CD14-positive monocyte (primary cell): ENCODE data around the gene DIAPH2. TPM values are rescaled to one million over a fixed set of nuclear protein-coding genes. Genes with fewer than 3 reads are reported as not detected.
"Not testable (repeated sequence)": the region's sequence is repeated elsewhere in the genome, so short reads cannot be mapped to it uniquely, and the experiment has no call there.

Experiments used
- DNase-seq, 3 donors: peaks; one replicate each; pipeline ENCODE4 v3.0.0-alpha.2; 2011 to 2022
- H2AFZ ChIP-seq: 2 replicates; pipeline ENCODE4 v1.6.0; 2012; ENCODE audit warnings: mild to moderate bottlenecking, low read depth, low read length, inconsistent platforms; ENCODE audit not compliant: insufficient read depth, poor library complexity, severe bottlenecking
- H3K27ac ChIP-seq, 2 donors: 1 replicate in 1 of 2; 2 replicates in 1 of 2; pipeline ENCODE4 v1.5.1; 2012 to 2013; ENCODE audit warnings: low read length in 2 of 2, control low read depth in 1 of 2, inconsistent platforms in 1 of 2, low read depth in 1 of 2, mild to moderate bottlenecking in 1 of 2
- H3K27me3 ChIP-seq, 2 donors: one replicate each; pipeline versions ENCODE4 v1.6.0 to v1.6.1; 2011 to 2013; ENCODE audit warnings: low read length in 2 of 2; ENCODE audit not compliant: control insufficient read depth in 2 of 2, insufficient read depth in 2 of 2
- H3K36me3 ChIP-seq, 2 donors: replicated peaks in 1 of 2; 1 replicate in 1 of 2; 2 replicates in 1 of 2; pipeline versions ENCODE4 v1.5.1 to v1.6.1; 2012 to 2013; ENCODE audit warnings: low read length in 2 of 2, control low read depth in 1 of 2, inconsistent platforms in 1 of 2, mild to moderate bottlenecking in 1 of 2; ENCODE audit not compliant: insufficient read depth in 2 of 2, control insufficient read depth in 1 of 2
- H3K4me1 ChIP-seq, 2 donors: 1 replicate in 1 of 2; 2 replicates in 1 of 2; pipeline versions ENCODE4 v1.5.1 to v1.6.1; 2012 to 2013; ENCODE audit warnings: low read length in 2 of 2, control low read depth in 1 of 2, inconsistent platforms in 1 of 2, mild to moderate bottlenecking in 1 of 2, moderate library complexity in 1 of 2; ENCODE audit not compliant: insufficient read depth in 2 of 2, control insufficient read depth in 1 of 2
- H3K4me2 ChIP-seq: replicated peaks from 2 replicates; pipeline ENCODE3; 2012; ENCODE audit warnings: low read length, moderate library complexity, mild to moderate bottlenecking; ENCODE audit not compliant: poor library complexity, severe bottlenecking; ENCODE audit errors: extremely low read depth
- H3K4me3 ChIP-seq, 3 experiments: fragments of 200-600 bp in 1 of 3; sonication (generic) in 1 of 3; replicated peaks in 1 of 3; 1 replicate in 2 of 3; 2 replicates in 1 of 3; pipeline ENCODE4 v1.5.1; 2011 to 2013; ENCODE audit warnings: low read length in 3 of 3, mild to moderate bottlenecking in 3 of 3, control low read depth in 2 of 3, low read depth in 2 of 3, inconsistent platforms in 1 of 3, moderate library complexity in 1 of 3
- H3K79me2 ChIP-seq: 2 replicates; pipeline ENCODE4 v1.6.0; 2012; ENCODE audit warnings: mild to moderate bottlenecking, control low read depth, inconsistent platforms, low read length, moderate library complexity; ENCODE audit not compliant: insufficient read depth
- H3K9ac ChIP-seq: 2 replicates; pipeline ENCODE4 v1.6.0; 2017; ENCODE audit warnings: low read length, mild to moderate bottlenecking; ENCODE audit not compliant: insufficient read depth, poor library complexity, severe bottlenecking
- H3K9me3 ChIP-seq, 2 donors: replicated peaks in 1 of 2; 1 replicate in 1 of 2; 2 replicates in 1 of 2; pipeline versions ENCODE4 v1.5.1 to v1.6.1; 2012 to 2013; ENCODE audit warnings: low read length in 2 of 2, control low read depth in 1 of 2; ENCODE audit not compliant: control insufficient read depth in 1 of 2, insufficient read depth in 1 of 2
- H4K20me1 ChIP-seq: 2 replicates; pipeline ENCODE4 v1.6.0; 2012; ENCODE audit warnings: mild to moderate bottlenecking, low read length, control low read depth, moderate library complexity; ENCODE audit not compliant: insufficient read depth
- H3K27ac Mint-ChIP-seq, 7 donors: one replicate each; pipeline ENCODE4 v1.8.0; 2020; ENCODE audit warnings: mild to moderate bottlenecking in 7 of 7, mixed read lengths in 7 of 7, moderate library complexity in 6 of 7, inconsistent platforms in 2 of 7
- H3K27me3 Mint-ChIP-seq, 3 donors: one replicate each; pipeline ENCODE4 v1.8.0; 2021 to 2022; ENCODE audit warnings: low read depth in 3 of 3, mild to moderate bottlenecking in 3 of 3, mixed read lengths in 3 of 3, moderate library complexity in 3 of 3, inconsistent platforms in 1 of 3
- H3K36me3 Mint-ChIP-seq, 2 donors: one replicate each; pipeline ENCODE4 v1.8.0; 2020; ENCODE audit warnings: mixed read lengths in 2 of 2, inconsistent platforms in 1 of 2, mild to moderate bottlenecking in 1 of 2
- H3K4me1 Mint-ChIP-seq: one replicate; pipeline ENCODE4 v1.8.0; 2020; ENCODE audit warnings: mild to moderate bottlenecking, mixed read lengths
- H3K4me3 Mint-ChIP-seq, 2 donors: one replicate each; pipeline ENCODE4 v1.8.0; 2020; ENCODE audit warnings: mild to moderate bottlenecking in 2 of 2, mixed read lengths in 2 of 2, moderate library complexity in 1 of 2
- H3K9me3 Mint-ChIP-seq, 7 donors: one replicate each; pipeline ENCODE4 v1.8.0; 2020 to 2022; ENCODE audit warnings: mixed read lengths in 7 of 7, mild to moderate bottlenecking in 6 of 7, moderate library complexity in 6 of 7, inconsistent platforms in 2 of 7
- WGBS: methylation state at CpG from one replicate; pipeline ENCODE4 v1.1.5; 2013; ENCODE audit warnings: missing lambda C conversion rate; ENCODE audit not compliant: insufficient coverage; 5-methylcytosine and 5-hydroxymethylcytosine counted together
- intact Hi-C, 2 donors: fragments of 100-400 bp; cut with micrococcal nuclease; formaldehyde crosslinking; loops; one replicate each; pipeline versions ENCODE4 v1.15.0 to v1.15.1; 2023
- polyA plus RNA-seq, 3 donors: library from polyadenylated mRNA; depleted of rRNA in 1 of 3; unstranded in 2 of 3; stranded (reverse) in 1 of 3; fragments of 300-500 nt in 2 of 3; fragments of >200 nt in 1 of 3; fragmentation: Illumina TruSeq in 2 of 3; gene quantifications; 1 replicate in 2 of 3; 2 replicates in 1 of 3; pipeline ENCODE4 v1.2.3, GENCODE V29; 2012 to 2021
- TF ChIP-seq, protein P1 (sequence below): fragments of 200-600 bp; IDR thresholded peaks from one replicate; pipeline ENCODE4 v1.8.0; 2022; ENCODE audit warnings: antibody characterized with exemption, mild to moderate bottlenecking

Gene DIAPH2
- polyA plus RNA-seq, 3 donors: 9.5 to 20.5 (median 11.4) TPM

DNA sequence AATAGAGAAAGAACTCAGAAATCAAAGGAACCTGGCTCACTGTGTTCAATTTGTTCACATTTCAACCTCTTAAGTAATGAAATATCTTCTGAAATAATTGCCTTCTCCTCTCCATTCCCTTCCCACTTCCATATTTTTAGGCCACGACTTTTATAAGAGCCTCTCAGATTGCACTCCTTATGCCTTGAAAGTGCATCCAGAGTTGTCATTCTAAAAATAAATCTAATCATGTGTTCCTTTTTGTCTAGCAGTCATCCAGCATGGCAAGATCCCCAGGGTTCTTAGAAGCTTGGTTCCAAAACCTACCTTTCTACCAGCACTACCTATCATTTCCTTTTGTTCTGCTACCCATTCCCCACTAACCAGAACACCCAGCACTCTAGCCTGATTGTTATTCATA is 156.7 kb downstream of the DIAPH2 start:
- DNase-seq: no peak
- intact Hi-C loops: no loop called here
- H3K4me1 ChIP-seq: no peaks in the 10 kb centered on the region
- 100% methylated on average over 1 of the region's 1 CpG for WGBS
- H2AFZ ChIP-seq: no peak overlapping the region
- H3K27ac ChIP-seq: no peak overlapping the region
- no peaks in the 10 kb centered on the region for H3K36me3 ChIP-seq
- no peaks in the 10 kb centered on the region for H3K4me1 Mint-ChIP-seq
- H3K36me3 Mint-ChIP-seq: no peaks in the 10 kb centered on the region
- TF ChIP-seq, protein P1, sequence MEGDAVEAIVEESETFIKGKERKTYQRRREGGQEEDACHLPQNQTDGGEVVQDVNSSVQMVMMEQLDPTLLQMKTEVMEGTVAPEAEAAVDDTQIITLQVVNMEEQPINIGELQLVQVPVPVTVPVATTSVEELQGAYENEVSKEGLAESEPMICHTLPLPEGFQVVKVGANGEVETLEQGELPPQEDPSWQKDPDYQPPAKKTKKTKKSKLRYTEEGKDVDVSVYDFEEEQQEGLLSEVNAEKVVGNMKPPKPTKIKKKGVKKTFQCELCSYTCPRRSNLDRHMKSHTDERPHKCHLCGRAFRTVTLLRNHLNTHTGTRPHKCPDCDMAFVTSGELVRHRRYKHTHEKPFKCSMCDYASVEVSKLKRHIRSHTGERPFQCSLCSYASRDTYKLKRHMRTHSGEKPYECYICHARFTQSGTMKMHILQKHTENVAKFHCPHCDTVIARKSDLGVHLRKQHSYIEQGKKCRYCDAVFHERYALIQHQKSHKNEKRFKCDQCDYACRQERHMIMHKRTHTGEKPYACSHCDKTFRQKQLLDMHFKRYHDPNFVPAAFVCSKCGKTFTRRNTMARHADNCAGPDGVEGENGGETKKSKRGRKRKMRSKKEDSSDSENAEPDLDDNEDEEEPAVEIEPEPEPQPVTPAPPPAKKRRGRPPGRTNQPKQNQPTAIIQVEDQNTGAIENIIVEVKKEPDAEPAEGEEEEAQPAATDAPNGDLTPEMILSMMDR: no peak
- no peak overlapping the region for H3K9ac ChIP-seq
- H3K79me2 ChIP-seq: no peaks in the 10 kb centered on the region
- H3K27me3 ChIP-seq: no peaks in the 10 kb centered on the region
- H3K4me2 ChIP-seq: no peak overlapping the region
- H3K4me3 Mint-ChIP-seq: no peak overlapping the region
- peaks cover 8% of the 10 kb centered on the region for H4K20me1 ChIP-seq
- H3K9me3 ChIP-seq: no peaks in the 10 kb centered on the region
- H3K9me3 Mint-ChIP-seq: peaks cover 0 to 2% (median 0%) of the 10 kb centered on the region in 7 donors
- H3K4me3 ChIP-seq: no peak overlapping the region
- H3K27ac Mint-ChIP-seq: peak overlapping the region in 1 of 7 donors; percentile 33
- peaks cover 0 to 21% (median 0%) of the 10 kb centered on the region in 3 donors for H3K27me3 Mint-ChIP-seq

DNA sequence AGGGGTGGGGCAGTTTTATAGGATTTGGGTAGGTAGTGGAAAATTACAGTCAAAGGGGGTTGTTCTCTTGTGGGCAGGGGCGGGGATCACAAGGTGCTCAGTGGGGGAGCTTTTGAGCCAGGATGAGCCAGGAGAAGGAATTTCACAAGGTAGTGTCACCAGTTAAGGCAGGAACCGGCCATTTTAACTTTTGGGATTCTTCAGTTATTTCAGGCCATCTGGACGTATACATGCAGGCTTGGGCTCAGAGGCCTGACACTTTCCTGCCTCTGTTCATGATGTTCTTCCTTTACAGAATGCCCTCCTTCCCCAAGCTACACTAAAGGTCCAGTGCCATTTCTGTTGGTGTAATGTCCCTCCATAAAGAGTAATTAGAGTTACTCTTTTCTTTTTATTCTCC is 157.2 kb downstream of the DIAPH2 start:
- H3K4me1 Mint-ChIP-seq, H3K4me1 ChIP-seq, H3K9me3 Mint-ChIP-seq, H2AFZ ChIP-seq, H3K4me2 ChIP-seq, H3K9me3 ChIP-seq, H3K9ac ChIP-seq, H3K4me3 Mint-ChIP-seq, DNase-seq, intact Hi-C loops, H4K20me1 ChIP-seq, H3K79me2 ChIP-seq, H3K36me3 ChIP-seq, H3K36me3 Mint-ChIP-seq, H3K27me3 ChIP-seq, H3K27ac ChIP-seq, H3K4me3 ChIP-seq: not testable (repeated sequence)
- no CpG with 5 or more reads among the region's 3 CpGs for WGBS
- peaks cover 0 to 21% (median 0%) of the 10 kb centered on the region in 3 donors for H3K27me3 Mint-ChIP-seq
- H3K27ac Mint-ChIP-seq: peak overlapping the region in 1 of 7 donors; percentile 33
